ENCODE measurements around the gene CADPS2. TPM values are rescaled to one million over a fixed set of nuclear protein-coding genes. Genes with fewer than 3 reads are reported as not detected.

Gene CADPS2
- total and polyA plus RNA-seq, 2 of the 4 experiments (the other 2 are of a cell fraction): 0.10 to 0.54 TPM

DNA sequence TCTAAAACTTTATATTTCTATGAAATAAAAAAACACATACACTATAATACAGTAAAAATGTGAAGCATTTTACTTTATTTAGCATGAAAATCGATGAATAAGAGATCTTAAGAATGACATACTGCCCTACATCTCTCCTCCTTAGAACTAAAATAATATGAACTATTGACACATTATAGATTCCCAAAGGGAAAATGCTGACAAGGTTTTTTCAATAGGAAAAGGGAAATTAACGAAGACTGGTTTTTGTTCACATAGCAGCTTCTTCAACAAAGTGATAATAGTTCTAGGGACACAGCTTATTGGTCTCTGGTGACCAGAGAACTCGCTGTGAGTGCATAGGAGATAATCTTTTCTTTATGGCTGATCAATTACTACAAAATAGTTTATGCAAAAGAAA, 523.8 kb downstream of the CADPS2 start:
- H3K4me1 ChIP-seq (ENCODE audit: control insufficient read depth, insufficient read depth, low read length): no peaks in the 10 kb centered on the region
- no peak overlapping the region for H2BK120ac ChIP-seq (ENCODE audit: low read depth, low read length)
- ATAC-seq (ENCODE audit: low read depth): no peak
- H4K20me1 ChIP-seq (ENCODE audit: insufficient read depth, low read length): no peaks in the 10 kb centered on the region
- dilution Hi-C loops (cut with HindIII; ENCODE audit: low sequenced_read_pairs, unreplicated experiment): no loop called here
- H4K91ac ChIP-seq (ENCODE audit: insufficient read depth, low read depth, low read length): no peak overlapping the region
- no peak overlapping the region for H3K27ac ChIP-seq (ENCODE audit: insufficient read depth, low read length)
- no peak overlapping the region for H2AK9ac ChIP-seq (replicated peaks; ENCODE audit: low read depth, low read length, poor library complexity)
- H3K9me1 ChIP-seq (ENCODE audit: insufficient read depth, low read length): no peaks in the 10 kb centered on the region
- WGBS, 2 experiments (ENCODE audit: extremely low coverage in 2 of 2, insufficient read length in 1 of 2): no CpG with 5 or more reads among the region's 3 CpGs
- no peak overlapping the region for H2AK5ac ChIP-seq (ENCODE audit: low read depth, low read length)
- ChIA-PET POLR2A (ENCODE audit: unreplicated experiment) (no interaction called here), CTCF (no interaction called here)
- no peak overlapping the region for H4K5ac ChIP-seq (ENCODE audit: low read depth, low read length)
- H3K4me2 ChIP-seq (ENCODE audit: low read depth, low read length): no peak overlapping the region
- no peak overlapping the region for H3K4me3 ChIP-seq (ENCODE audit: insufficient read depth, low read depth, low read length)
- TF ChIP-seq MAFK (IDR thresholded peaks at IDR 0.05; ENCODE audit: low read depth, low read length) (peak; percentile 85), RFX5 (IDR thresholded peaks at IDR 0.05; ENCODE audit: low read depth, low read length) (no peak)
- H3K9ac ChIP-seq (ENCODE audit: low read depth, low read length): no peak overlapping the region
- no peak overlapping the region for H2BK15ac ChIP-seq (ENCODE audit: low read depth, low read length)
- H3K9me3 ChIP-seq (ENCODE audit: control insufficient read depth, insufficient read depth, low read length): no peaks in the 10 kb centered on the region
- intact Hi-C loops (cut with micrococcal nuclease): no loop called here
- no peak overlapping the region for H2BK20ac ChIP-seq (ENCODE audit: low read depth, low read length)
- in situ Hi-C loops (cut with MboI; ENCODE audit: low sequenced_read_pairs): no loop called here
- H3K27me3 ChIP-seq (ENCODE audit: control insufficient read depth, insufficient read depth, low read length): no peaks in the 10 kb centered on the region
- H3K36me3 ChIP-seq (ENCODE audit: control insufficient read depth, insufficient read depth, low read length): no peaks in the 10 kb centered on the region
- no peak overlapping the region for H3K56ac ChIP-seq (ENCODE audit: extremely low read depth, insufficient read depth, low read length)
- H3K23ac ChIP-seq (ENCODE audit: low read depth, low read length): no peak overlapping the region
- BruUV-seq (replicated peaks): no TSS peak
- DNase-seq: no peak
- no peak overlapping the region for H3K4ac ChIP-seq (ENCODE audit: low read depth, low read length)
- no peak overlapping the region for H4K8ac ChIP-seq (ENCODE audit: low read depth in 2 of 2, low read length in 2 of 2)
- H3K79me1 ChIP-seq (ENCODE audit: low read depth in 1 of 2, low read length in 2 of 2): no peaks in the 10 kb centered on the region
- H3K14ac ChIP-seq (replicated peaks; ENCODE audit: low read depth, low read length): no peak overlapping the region
- no peak overlapping the region for H2AFZ ChIP-seq (replicated peaks; ENCODE audit: low read length, poor library complexity)
- H2BK5ac ChIP-seq (ENCODE audit: low read depth, low read length, poor library complexity, severe bottlenecking): no peak overlapping the region
- H3K18ac ChIP-seq (ENCODE audit: low read depth, low read length): no peak overlapping the region
